Measurements from ENCODE around the gene PPP2R5D.
"Not testable (repeated sequence)": the region's sequence is repeated elsewhere in the genome, so short reads cannot be mapped to it uniquely, and the experiment has no call there.

The PPP2R5D gene

DNA sequence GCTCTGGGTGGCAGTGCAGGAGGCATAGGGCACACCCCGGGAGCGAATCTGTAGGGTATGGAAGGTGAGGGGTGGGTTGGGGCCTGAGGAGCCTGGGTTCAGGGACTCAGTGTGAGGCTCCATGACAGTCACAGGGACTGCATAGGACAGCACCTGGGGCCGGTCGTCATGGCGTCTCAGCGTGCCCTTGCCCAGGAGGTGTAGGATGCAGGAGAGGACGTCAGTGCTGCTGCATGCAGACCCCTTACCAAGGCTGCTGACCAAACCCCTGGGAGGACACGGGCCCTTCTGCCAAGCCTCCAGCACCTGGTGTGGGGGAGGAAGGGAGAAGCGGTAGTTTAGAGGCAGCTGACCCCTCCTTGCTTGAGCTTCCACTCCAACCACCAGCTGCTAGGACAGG is 53.3 kb downstream of the PPP2R5D start:
- H3K27ac ChIP-seq, result no peak overlapping the region
- no peaks in the 10 kb centered on the region for H3K4me1 ChIP-seq
- H3K79me2 ChIP-seq, result no peaks in the 10 kb centered on the region
- TF ChIP-seq, protein P1, sequence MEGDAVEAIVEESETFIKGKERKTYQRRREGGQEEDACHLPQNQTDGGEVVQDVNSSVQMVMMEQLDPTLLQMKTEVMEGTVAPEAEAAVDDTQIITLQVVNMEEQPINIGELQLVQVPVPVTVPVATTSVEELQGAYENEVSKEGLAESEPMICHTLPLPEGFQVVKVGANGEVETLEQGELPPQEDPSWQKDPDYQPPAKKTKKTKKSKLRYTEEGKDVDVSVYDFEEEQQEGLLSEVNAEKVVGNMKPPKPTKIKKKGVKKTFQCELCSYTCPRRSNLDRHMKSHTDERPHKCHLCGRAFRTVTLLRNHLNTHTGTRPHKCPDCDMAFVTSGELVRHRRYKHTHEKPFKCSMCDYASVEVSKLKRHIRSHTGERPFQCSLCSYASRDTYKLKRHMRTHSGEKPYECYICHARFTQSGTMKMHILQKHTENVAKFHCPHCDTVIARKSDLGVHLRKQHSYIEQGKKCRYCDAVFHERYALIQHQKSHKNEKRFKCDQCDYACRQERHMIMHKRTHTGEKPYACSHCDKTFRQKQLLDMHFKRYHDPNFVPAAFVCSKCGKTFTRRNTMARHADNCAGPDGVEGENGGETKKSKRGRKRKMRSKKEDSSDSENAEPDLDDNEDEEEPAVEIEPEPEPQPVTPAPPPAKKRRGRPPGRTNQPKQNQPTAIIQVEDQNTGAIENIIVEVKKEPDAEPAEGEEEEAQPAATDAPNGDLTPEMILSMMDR (IDR thresholded peaks at IDR 0.05), result no peak
- no peaks in the 10 kb centered on the region for H3K27me3 ChIP-seq (ENCODE audit: control insufficient read depth, insufficient read depth, low read length)
- no peak overlapping the region for H3K4me3 ChIP-seq (ENCODE audit: low read depth, low read length)
- H3K4me2 ChIP-seq (ENCODE audit: low read length), result no peak overlapping the region
- no peaks in the 10 kb centered on the region for H3K9me3 ChIP-seq (ENCODE audit: control insufficient read depth, low read length)
- H3K36me3 ChIP-seq (ENCODE audit: control insufficient read depth, insufficient read depth, low read length), result no peaks in the 10 kb centered on the region
- H3K9ac ChIP-seq, result no peak overlapping the region
- no peak overlapping the region for H2AFZ ChIP-seq

DNA sequence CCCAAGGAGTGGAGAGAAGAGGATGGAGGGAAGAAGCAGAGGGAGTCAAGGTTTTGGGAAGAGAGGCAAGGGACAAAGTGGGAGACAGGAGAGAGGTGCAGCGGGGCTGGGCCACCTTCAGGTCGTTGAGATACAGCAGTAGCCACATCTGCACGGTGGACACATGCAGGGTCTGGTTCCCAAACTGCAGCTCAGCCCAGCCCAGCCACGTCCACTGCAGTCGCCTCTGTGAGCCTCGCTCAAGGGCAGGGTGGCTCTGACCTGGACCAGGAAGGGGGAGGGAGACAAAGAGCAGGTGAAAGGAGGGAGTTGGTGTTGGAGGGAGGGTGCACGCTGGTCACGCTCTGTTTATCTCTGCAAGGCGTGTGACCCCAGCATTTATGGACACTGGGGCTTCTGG is 54.4 kb downstream of the PPP2R5D start:
- TF ChIP-seq, protein P1 (IDR thresholded peaks at IDR 0.05), result no peak
- Histone ChIP-seq H3K79me2 (no peaks in the 10 kb centered on the region), H3K4me2 (ENCODE audit: low read length) (no peak overlapping the region), H3K27me3 (ENCODE audit: control insufficient read depth, insufficient read depth, low read length) (no peaks in the 10 kb centered on the region), H3K27ac (no peak overlapping the region), H3K9ac (no peak overlapping the region), H3K4me3 (ENCODE audit: low read depth, low read length) (no peak overlapping the region), H3K4me1 (no peaks in the 10 kb centered on the region), H3K36me3 (ENCODE audit: control insufficient read depth, insufficient read depth, low read length) (no peaks in the 10 kb centered on the region), H2AFZ (no peak overlapping the region), H3K9me3 (ENCODE audit: control insufficient read depth, low read length) (no peaks in the 10 kb centered on the region)

DNA sequence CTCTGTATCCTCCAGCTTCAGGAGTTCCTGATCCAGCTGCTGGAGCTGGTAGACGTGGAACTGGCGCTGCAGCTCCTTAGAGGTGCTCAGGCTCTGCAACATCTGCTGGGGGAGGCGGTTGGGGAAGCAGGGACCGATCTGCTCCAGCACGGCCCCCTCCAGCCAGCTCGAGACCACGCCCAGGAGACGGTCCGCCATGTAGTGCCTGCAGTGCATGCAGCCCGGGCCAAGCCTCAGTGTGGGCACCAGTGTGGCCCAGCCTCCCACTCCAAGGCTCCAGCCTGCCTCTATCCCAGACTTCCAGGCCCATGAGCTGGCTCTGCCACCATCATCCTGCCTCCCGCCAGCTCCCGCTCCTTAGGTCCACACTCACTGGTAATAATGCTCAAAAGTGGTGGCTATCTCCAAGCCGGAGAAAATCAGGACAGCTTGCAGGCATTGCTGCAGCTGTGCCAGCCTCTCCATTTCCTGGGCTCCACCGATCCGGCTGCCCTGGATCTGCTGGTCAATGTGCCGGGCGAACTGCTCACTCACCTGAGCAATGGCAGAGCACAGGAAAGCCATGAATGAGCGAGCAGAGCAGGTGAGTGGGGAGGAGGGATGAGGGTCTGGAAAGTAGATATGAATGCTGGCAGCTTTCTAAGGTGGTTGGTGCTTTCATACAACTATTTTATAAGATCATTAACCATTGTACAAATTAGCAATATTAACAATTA is 56.3 kb downstream of the PPP2R5D start:
- Histone ChIP-seq H3K27me3 (ENCODE audit: control insufficient read depth, insufficient read depth, low read length) (no peaks in the 10 kb centered on the region), H3K9me3 (ENCODE audit: control insufficient read depth, low read length) (no peaks in the 10 kb centered on the region), H3K4me3 (ENCODE audit: low read depth, low read length) (no peak overlapping the region), H2AFZ (no peak overlapping the region), H3K4me1 (no peaks in the 10 kb centered on the region), H3K79me2 (no peaks in the 10 kb centered on the region), H3K27ac (no peak overlapping the region), H3K4me2 (ENCODE audit: low read length) (no peak overlapping the region), H3K9ac (no peak overlapping the region), H3K36me3 (ENCODE audit: control insufficient read depth, insufficient read depth, low read length) (no peaks in the 10 kb centered on the region)
- TF ChIP-seq, protein P1 (IDR thresholded peaks at IDR 0.05), result no peak

DNA sequence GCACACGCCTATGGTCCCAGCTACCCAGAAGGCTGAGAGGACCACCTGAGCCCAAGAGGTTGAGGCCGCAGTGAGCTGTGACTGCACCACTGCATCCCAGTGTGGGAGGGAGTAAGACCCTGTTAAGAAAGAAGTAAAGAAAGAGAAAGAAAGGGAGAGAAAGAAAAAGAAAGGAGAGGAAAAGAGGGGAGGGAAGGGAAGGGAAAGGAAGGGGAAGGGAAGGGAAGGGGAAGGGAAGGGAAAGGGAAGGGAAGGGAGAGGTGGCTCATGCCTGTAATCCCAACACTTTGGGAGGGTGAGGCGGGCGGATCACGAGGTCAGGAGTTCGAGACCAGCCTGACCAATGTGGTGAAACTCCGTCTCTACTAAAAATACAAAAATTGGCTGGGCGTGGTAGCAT is 57.1 kb downstream of the PPP2R5D start:
- H3K79me2 ChIP-seq; H3K9ac ChIP-seq; H3K36me3 ChIP-seq (ENCODE audit: control insufficient read depth, insufficient read depth, low read length); H2AFZ ChIP-seq; H3K4me1 ChIP-seq; H3K4me3 ChIP-seq (ENCODE audit: low read depth, low read length); H3K27me3 ChIP-seq (ENCODE audit: control insufficient read depth, insufficient read depth, low read length); H3K9me3 ChIP-seq (ENCODE audit: control insufficient read depth, low read length); H3K4me2 ChIP-seq (ENCODE audit: low read length); H3K27ac ChIP-seq: not testable (repeated sequence)

DNA sequence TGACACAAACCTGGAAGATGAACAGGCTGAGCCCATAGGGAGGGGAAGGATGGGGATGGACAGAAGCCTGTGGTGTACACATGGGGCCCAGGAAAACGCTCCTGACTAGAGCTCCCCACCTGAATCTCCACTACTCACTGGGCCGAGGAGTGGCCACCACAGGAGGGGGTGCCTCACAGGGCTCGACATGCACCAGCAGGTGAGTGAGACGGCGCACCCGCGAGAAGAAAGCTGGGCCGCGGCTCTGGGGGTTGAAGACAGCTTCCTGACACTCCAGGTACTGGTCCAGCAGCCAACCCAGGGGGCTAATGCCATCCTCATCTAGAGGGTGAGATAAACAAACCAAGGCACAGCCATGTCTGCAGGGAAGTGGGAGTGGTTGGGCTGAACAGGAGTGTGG is 58.9 kb downstream of the PPP2R5D start:
- TF ChIP-seq, protein P1 (IDR thresholded peaks at IDR 0.05), result no peak
- no peak overlapping the region for H3K4me2 ChIP-seq (ENCODE audit: low read length)
- no peak overlapping the region for H3K4me3 ChIP-seq (ENCODE audit: low read depth, low read length)
- no peak overlapping the region for H3K9ac ChIP-seq
- H3K79me2 ChIP-seq, result no peaks in the 10 kb centered on the region
- H3K27me3 ChIP-seq (ENCODE audit: control insufficient read depth, insufficient read depth, low read length), result no peaks in the 10 kb centered on the region
- no peaks in the 10 kb centered on the region for H3K36me3 ChIP-seq (ENCODE audit: control insufficient read depth, insufficient read depth, low read length)
- H3K27ac ChIP-seq, result no peak overlapping the region
- no peaks in the 10 kb centered on the region for H3K9me3 ChIP-seq (ENCODE audit: control insufficient read depth, low read length)
- H2AFZ ChIP-seq, result no peak overlapping the region
- no peaks in the 10 kb centered on the region for H3K4me1 ChIP-seq
